Activated CD4-positive, alpha-beta T cell treated with anti-CD3 and anti-CD28 coated beads, Interleukin-2, amount 10 ng/mL, durations not matched to agents 24 days and 14 days (primary cell): Measurements from ENCODE around the gene TEX261. TPM values are rescaled to one million over a fixed set of nuclear protein-coding genes. Genes with fewer than 3 reads are reported as not detected.
A peak's percentile ranks its signal among the peaks of the same experiment; 100 is the strongest.

Experiments used
- DNase-seq: peaks from one replicate; pipeline ENCODE4 v3.0.0; 2022
- H3K27ac Mint-ChIP-seq: one replicate; pipeline ENCODE4 v1.8.0; 2022; ENCODE audit warnings: mild to moderate bottlenecking, mixed read lengths
- H3K27me3 Mint-ChIP-seq: one replicate; pipeline ENCODE4 v1.8.0; 2022; ENCODE audit warnings: mixed read lengths
- H3K36me3 Mint-ChIP-seq: one replicate; pipeline ENCODE4 v1.8.0; 2022; ENCODE audit warnings: low read depth, mild to moderate bottlenecking, mixed read lengths
- H3K4me1 Mint-ChIP-seq: one replicate; pipeline ENCODE4 v1.8.0; 2021; ENCODE audit warnings: mixed read lengths
- H3K4me3 Mint-ChIP-seq: one replicate; pipeline ENCODE4 v1.8.0; 2022; ENCODE audit warnings: mild to moderate bottlenecking, moderate library complexity, mixed read lengths
- H3K9me3 Mint-ChIP-seq: one replicate; pipeline ENCODE4 v1.8.0; 2021; ENCODE audit warnings: mixed read lengths
- intact Hi-C: fragments of 100-400 bp; cut with micrococcal nuclease; formaldehyde crosslinking; loops from one replicate; pipeline ENCODE4 v1.15.1; 2023
- total RNA-seq: library from RNA; stranded (reverse); gene quantifications from 2 replicates; pipeline ENCODE4 v1.2.3, GENCODE V29; 2022

The TEX261 gene
- total RNA-seq, 1 donor from 2014 or later = 81.7 TPM

DNA sequence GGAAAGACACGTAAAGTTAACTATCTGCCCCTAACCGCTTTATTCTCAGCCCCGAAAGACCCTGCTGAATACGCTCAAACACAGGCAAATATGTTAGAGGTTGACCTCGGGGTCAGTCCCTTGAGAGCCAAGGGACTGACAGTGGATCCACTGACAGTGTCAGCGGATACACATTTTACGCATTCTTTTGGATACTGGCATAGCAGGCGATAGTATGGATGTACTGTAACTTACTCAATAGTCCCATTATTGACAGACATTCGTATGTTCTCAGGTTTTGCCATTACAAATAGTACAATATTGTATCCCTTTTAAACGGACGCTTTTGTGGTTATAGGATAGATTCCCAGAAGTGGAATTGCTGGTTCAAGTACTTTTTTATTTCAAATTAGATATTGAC, 45.6 kb downstream of the TEX261 start:
- Mint-ChIP-seq H3K27me3 (peaks cover 28% of the 10 kb centered on the region), H3K27ac (no peak overlapping the region), H3K36me3 (no peaks in the 10 kb centered on the region), H3K4me3 (no peak overlapping the region), H3K9me3 (no peaks in the 10 kb centered on the region), H3K4me1 (peaks cover 16% of the 10 kb centered on the region)
- DNase-seq = no peak
- intact Hi-C loops = loop anchor here (2.0 to 5.0 kb wide), 2 partner anchors 292 to 644 kb away; no protein-coding TSS in a partner anchor

DNA sequence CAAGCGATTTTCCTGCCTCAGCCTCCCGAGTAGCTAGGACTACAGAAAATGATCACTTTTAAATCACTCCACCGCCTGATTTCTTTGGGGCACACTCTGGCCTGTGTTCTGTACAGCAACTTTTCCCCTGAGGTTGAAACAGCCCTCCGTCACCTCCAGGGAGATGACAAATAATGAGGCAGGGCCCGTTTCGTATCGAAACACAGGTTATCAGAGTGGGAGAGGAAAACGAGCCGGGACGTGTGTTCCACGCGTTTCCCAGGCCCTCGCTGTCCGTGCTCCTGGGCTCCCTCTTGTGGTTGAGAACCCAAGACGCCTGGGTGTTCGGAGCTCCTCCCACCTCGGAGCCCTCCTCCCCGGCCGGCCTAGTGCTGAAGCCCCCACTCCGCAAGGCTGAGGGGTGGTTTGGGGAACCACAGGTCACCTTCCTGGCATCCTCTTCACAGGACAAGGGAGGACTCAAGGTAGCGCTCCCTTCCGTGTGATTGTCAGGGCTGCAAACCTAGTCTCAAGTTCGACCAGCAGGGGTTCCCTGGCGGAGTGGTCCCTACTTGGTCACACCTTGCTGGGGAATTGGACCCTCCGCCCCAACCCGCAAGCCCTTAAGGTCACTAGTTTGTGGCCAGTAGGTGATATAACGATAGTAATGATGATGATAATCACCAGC, 46.2 kb downstream of the TEX261 start:
- Mint-ChIP-seq H3K4me1 (peaks cover 16% of the 10 kb centered on the region), H3K27ac (peak overlapping the region; percentile 58), H3K9me3 (no peaks in the 10 kb centered on the region), H3K36me3 (no peaks in the 10 kb centered on the region), H3K4me3 (peak overlapping the region; percentile 83), H3K27me3 (peaks cover 23% of the 10 kb centered on the region)
- intact Hi-C loops = loop anchor here (1.0 to 5.0 kb wide), 3 partner anchors 77 to 644 kb away; no protein-coding TSS in a partner anchor
- DNase-seq = peak; percentile 93

DNA sequence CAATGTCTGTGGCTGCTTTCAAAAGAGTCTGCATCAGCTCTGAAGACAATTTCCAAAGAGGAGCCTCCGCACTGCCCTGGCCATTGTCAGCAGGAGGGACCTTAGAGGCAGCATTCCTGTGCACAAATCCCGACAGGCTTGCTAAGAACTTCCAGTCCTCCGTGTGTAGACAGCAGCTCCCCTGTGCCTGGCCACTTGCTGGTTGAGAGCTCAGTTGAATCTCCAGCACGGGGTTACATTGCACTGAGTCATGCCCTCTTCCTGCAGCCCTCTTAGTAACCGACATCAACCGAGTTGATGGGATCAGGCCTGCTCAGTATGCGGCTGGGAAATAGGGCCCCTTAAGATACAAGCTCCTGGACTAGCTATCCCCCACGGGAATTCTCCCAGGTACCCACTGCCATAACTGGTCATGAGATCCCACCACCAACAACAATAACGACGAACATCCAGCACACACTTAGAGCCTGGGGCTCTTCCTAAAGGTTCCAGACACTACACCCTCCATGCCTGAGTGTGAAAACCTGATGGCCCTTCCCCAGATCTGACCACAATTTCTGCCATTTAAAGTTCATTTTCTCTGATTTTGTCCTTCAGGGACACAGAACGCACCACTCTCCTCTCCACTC, 47.0 kb downstream of the TEX261 start:
- Mint-ChIP-seq H3K4me3 (peak overlapping the region; percentile 83), H3K9me3 (no peaks in the 10 kb centered on the region), H3K4me1 (peaks cover 16% of the 10 kb centered on the region)

DNA sequence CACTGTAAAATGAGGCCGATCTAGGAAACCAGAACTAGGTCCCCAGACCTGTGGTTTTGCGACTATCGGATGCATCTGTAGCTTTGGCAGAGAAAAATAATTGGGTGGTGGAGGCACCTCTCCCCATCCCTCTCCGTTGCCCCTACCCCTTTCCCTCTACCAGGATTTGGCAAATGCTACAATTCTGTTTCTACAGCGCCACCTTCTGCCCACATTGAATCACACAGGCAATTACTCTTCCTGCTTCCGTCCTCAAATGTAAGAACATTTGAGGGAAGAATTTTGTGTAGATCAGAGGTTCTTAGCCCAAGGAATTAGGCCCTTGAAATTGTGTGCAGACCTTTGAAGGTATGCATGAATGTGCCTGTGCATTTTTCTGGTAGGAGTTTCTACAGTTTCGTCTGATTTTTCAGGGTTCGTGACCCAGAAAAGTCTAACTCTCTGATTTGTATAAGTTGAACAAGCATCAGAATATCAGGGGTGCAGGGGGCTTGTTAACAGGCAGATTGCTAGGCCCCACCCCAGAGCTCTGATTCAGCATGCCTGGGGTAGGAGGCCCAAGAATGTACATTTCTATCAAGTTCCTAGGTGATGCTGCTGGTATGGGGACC, 47.7 kb downstream of the TEX261 start:
- Mint-ChIP-seq H3K4me1 (peaks cover 16% of the 10 kb centered on the region), H3K36me3 (no peaks in the 10 kb centered on the region), H3K27ac (no peak overlapping the region), H3K4me3 (no peak overlapping the region), H3K9me3 (no peaks in the 10 kb centered on the region), H3K27me3 (peaks cover 14% of the 10 kb centered on the region)
- intact Hi-C loops = loop anchor here (1.0 to 5.0 kb wide), 2 partner anchors 158 to 290 kb away; no protein-coding TSS in a partner anchor
- peak; percentile 87 for DNase-seq

More for the DNA sequence above, 47.0 kb downstream of the TEX261 start:
- intact Hi-C loops = loop anchor here (1.0 to 5.0 kb wide), 4 partner anchors 76 to 643 kb away; no protein-coding TSS in a partner anchor
- Mint-ChIP-seq H3K27me3 (peaks cover 18% of the 10 kb centered on the region), H3K27ac (no peak overlapping the region), H3K36me3 (no peaks in the 10 kb centered on the region)
- DNase-seq = no peak

DNA sequence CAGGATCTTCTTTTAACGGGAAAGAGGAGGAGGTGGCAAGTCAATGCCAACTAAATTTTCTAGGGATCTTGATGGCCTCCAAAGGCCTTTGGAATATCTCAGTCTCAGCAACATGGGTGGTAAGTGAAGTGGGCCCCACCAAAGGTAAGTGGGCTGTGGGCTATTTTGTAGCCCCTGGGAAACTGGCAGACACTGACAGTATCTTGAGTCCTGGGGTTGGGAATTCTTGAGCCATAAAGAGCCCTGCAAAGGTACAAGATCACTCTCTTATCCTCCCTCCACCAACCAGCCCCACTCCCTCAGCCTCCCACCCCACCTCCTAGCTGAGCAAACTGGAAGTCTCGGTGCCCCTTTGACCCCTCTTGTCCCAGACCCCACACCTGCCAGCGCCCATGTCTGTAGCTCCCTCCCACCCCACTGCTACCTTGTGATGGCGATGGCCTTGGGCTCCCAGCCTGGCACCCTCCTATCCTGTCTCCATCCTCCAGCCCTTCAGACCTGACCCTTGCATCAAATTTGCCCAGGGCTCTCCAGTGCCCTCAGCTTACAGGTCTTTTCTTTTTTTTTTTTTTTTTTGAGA, 50.5 kb downstream of the TEX261 start:
- intact Hi-C loops = no loop called here
- Mint-ChIP-seq H3K4me1 (peaks cover 16% of the 10 kb centered on the region), H3K9me3 (no peaks in the 10 kb centered on the region), H3K4me3 (no peak overlapping the region), H3K36me3 (no peaks in the 10 kb centered on the region), H3K27ac (no peak overlapping the region), H3K27me3 (peaks cover 11% of the 10 kb centered on the region)
- no peak for DNase-seq

DNA sequence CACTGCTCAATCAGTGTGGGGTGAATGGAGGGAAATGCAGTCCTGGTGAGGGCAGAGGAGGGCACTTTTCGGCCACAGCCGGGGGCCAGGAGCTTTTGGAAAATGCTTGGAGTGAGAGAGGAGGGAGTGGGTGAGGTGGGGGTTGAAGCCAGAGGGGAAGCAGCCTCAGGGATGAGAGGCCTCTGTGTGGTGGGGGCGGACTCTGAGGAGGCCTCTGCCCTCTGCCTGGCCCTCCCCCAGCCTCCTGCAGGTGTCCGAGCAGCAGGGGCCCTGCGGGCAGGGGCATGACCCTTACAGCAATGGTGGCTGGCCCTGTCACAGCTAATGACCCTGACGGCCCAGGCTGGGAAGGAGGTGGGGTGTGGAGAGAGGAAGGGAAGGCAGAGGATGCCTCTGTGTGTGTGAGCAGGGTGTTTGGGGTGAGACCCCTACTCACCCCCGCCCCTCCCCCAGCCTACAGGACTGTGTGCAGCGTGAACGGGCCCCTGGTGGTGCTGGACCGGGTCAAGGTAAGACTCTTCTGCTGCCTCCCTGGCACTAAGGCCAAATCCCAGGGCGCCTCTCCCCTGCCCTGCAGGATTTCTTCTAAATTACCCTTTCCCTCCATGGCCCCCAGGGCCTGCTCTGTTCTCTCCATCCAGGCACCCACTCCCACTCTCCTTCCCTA, 51.3 kb downstream of the TEX261 start:
- DNase-seq = no peak
- Mint-ChIP-seq H3K27ac (no peak overlapping the region), H3K9me3 (no peaks in the 10 kb centered on the region), H3K27me3 (peaks cover 14% of the 10 kb centered on the region), H3K36me3 (no peaks in the 10 kb centered on the region), H3K4me1 (peaks cover 15% of the 10 kb centered on the region), H3K4me3 (no peak overlapping the region)
- intact Hi-C loops = no loop called here

DNA sequence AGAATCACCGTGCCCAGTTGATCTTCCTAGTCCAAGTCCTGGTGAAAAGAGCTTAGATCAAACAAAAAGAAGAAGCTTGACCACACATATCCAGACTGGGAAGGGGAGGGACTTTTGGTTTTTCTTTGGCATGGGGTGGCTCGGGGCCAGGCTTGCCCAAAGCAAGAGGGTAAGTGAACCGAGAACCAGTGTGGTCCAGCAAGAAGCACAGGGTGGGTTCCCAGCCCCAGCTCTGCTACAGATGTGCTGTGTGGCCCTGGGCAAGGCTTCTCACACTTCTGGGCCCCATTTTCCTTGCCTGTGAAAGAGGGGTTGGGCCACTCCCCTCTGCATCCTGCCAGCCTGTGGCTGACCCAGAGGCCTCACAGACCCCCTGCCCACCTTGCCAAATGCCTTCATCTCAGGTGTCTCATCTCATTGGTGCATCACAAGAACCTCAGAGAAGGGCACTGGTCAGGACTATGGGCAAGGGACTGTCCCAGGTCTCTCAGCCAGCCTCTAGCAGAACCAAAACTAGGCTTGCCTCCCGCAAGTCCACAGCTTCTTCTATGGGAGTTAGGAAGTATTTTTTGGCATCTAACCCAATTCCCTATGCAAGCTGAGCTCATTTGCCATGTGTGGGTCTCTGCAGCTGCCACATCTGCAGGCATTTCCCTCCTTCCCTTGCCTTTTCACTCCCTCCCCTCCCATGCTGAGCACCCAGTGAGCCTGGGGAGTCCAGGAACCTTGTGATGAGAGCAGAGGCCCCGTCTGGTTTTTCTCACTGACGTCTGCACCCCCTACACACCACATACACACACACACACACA, 52.1 kb downstream of the TEX261 start:
- Mint-ChIP-seq H3K27me3 (peaks cover 13% of the 10 kb centered on the region), H3K36me3 (no peaks in the 10 kb centered on the region), H3K4me1 (peaks cover 8% of the 10 kb centered on the region), H3K27ac (no peak overlapping the region), H3K9me3 (no peaks in the 10 kb centered on the region), H3K4me3 (no peak overlapping the region)
- intact Hi-C loops = no loop called here
- DNase-seq = no peak

DNA sequence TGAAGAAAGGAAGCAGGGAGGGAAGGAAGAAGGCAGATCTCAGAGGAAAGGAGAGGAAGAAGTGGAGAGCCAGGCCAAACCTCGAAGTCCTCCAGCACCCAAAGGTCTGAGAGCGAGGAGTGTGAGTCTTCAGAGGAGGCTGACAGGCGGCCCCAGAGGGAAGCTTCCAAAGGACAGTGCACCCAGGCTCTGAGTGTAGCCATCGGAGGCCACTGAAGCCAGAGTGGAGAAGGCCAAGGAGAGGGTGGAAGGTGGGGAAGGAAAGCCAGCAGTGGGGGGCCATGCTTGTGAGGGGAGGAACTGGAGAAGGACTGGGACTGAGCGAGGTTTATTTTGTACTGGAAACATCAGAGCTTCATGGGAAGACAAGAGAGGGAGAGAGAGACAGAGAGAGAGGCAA, 53.0 kb downstream of the TEX261 start:
- intact Hi-C loops = no loop called here
- H3K27me3 Mint-ChIP-seq = peaks cover 13% of the 10 kb centered on the region
- no peaks in the 10 kb centered on the region for H3K36me3 Mint-ChIP-seq

DNA sequence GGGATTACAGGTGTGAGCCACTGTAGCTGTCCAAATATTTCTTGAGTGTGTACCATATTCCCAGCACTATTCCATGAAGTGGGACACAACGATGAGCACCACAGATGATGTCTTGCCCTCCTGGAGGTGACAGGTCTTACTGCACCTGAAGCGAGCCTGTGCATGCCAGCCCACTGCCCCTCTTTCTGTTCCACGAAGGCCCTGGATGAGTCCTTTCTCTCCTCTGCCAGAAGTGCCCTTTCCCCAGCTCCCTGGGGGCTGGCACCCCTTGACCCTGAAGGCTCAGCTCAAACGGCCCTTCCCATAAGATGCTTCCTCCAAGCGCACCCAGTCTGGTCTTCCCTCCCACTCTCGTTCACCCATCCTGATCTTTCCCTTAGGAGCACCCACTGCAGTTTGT, 53.5 kb downstream of the TEX261 start:
- H3K9me3 Mint-ChIP-seq = no peaks in the 10 kb centered on the region
- no peaks in the 10 kb centered on the region for H3K36me3 Mint-ChIP-seq
- H3K4me1 Mint-ChIP-seq = no peaks in the 10 kb centered on the region
- intact Hi-C loops = no loop called here
- H3K4me3 Mint-ChIP-seq = no peak overlapping the region
- no peak overlapping the region for H3K27ac Mint-ChIP-seq
- H3K27me3 Mint-ChIP-seq = peaks cover 15% of the 10 kb centered on the region
- DNase-seq = no peak

More for the DNA sequence above, 53.0 kb downstream of the TEX261 start:
- Mint-ChIP-seq H3K4me3 (no peak overlapping the region), H3K4me1 (peaks cover 1% of the 10 kb centered on the region), H3K27ac (no peak overlapping the region), H3K9me3 (no peaks in the 10 kb centered on the region)
- no peak for DNase-seq

DNA sequence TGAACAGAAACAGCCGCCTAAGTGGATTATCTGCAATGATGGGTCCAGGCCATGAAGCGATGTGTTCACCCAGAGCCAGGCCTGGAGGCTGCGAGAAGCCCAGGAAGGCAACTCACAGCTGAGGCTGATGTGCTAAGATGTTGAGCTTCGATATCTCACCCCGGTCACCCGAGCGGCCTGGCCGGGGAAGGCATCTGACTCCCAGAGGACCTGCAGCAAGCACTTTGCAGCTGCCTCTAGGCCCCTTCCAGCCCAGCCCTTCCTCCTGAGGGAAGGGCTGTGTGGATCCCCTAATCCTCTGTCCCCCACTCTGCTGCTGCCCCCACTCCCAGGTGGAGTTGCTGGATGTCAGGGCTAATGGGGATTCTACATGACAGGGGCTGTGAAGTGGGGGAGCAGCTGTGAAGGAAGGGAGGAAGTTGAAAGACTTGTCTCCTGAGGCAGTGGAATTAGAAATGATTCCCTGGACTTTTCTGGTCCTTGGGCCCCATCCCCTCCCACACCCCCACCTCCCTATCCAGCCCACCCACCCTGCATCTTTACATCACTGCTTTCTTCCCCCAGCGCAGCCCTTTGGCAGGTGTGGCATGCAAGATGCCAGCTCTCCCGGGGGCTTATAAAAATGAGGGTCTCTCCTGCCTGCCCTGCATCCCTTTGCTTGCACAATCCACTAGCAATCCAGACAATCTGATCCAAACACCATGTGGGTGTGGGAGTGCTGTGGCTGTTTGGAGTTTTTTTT, 54.7 kb downstream of the TEX261 start:
- no peaks in the 10 kb centered on the region for H3K4me1 Mint-ChIP-seq
- intact Hi-C loops = no loop called here
- no peaks in the 10 kb centered on the region for H3K9me3 Mint-ChIP-seq
- DNase-seq = no peak
- H3K27ac Mint-ChIP-seq = no peak overlapping the region
- H3K36me3 Mint-ChIP-seq = no peaks in the 10 kb centered on the region
- H3K4me3 Mint-ChIP-seq = no peak overlapping the region
- H3K27me3 Mint-ChIP-seq = peaks cover 14% of the 10 kb centered on the region

DNA sequence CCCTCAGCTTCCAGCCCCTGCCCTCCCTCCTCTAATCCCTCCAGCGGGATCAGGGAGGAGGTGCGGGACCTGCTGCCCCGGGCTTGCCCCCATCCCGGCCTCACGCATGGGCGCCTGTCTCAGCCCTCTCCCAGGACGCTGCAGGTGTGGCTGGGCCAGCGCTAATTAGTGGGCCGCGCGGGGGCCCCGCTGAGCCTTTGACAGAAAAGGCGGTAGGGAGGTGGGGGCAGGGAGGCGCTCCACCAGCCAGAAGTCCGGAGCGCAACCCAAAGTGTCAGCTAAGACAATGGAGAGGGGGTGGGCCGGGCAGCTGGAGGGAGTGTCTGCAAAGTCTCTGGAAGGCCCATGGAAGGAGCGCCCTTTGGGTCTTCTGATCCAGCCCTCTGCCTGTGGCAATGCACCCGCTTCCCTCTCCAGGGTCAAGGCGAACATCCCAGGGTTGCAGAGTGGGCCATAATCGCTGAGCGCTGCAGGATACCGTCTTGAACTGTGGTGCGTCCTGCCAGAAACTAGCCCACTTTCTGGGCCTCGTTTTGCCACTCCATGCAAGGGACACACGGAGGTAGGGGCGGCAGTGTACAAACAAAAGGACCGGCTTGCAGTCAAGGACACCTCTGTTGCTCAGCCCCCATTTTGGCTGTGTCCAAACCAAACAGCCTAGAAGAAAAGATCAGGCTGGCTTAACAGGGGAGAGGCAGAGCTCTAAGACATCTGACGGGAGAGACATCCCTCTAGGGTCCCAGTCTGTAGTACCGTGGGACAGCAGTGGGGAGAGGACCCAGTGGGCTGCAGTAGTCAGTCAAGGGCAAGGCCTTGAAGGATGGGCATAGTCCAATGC, 55.5 kb downstream of the TEX261 start:
- peaks cover 14% of the 10 kb centered on the region for H3K27me3 Mint-ChIP-seq
- no peaks in the 10 kb centered on the region for H3K4me1 Mint-ChIP-seq
- no peak for DNase-seq
- H3K4me3 Mint-ChIP-seq = no peak overlapping the region
- no peaks in the 10 kb centered on the region for H3K9me3 Mint-ChIP-seq
- intact Hi-C loops = no loop called here
- no peaks in the 10 kb centered on the region for H3K36me3 Mint-ChIP-seq
- H3K27ac Mint-ChIP-seq = no peak overlapping the region

DNA sequence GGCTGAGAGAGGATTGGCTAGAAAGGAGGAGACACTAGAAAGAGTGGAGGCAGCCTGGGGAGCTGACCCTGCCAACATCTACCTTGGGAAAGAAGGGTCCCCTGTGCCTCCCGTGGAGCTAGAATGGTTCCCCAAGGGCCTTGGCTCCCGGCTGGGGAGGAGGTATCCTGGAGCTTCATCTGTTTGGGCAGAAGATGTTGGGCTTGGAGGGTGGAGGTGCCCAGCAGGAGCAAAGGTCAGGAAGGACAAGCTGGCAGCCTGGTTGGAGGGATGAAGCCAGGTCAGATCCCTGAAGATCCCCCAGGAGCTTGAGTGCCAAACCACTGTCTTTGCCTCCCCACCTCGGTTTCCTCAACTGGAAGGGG, 56.1 kb downstream of the TEX261 start:
- Mint-ChIP-seq H3K36me3 (no peaks in the 10 kb centered on the region), H3K4me1 (no peaks in the 10 kb centered on the region)
- intact Hi-C loops = no loop called here

More for the DNA sequence above, 56.1 kb downstream of the TEX261 start:
- no peak overlapping the region for H3K27ac Mint-ChIP-seq
- no peaks in the 10 kb centered on the region for H3K9me3 Mint-ChIP-seq
- no peak overlapping the region for H3K4me3 Mint-ChIP-seq
- H3K27me3 Mint-ChIP-seq = peaks cover 14% of the 10 kb centered on the region
- DNase-seq = no peak
